SIG-M5 treated with dmso at 0.1 percent for 504 hours (cell line): ENCODE measurements around the gene CEP41.
"Not testable (repeated sequence)": the region's sequence is repeated elsewhere in the genome, so short reads cannot be mapped to it uniquely, and the experiment has no call there.

ENCODE experiments used
- DNase-seq: peaks from one replicate; lab custom pipeline; 2025; ENCODE audit not compliant: unreplicated experiment; lab: John Stamatoyannopoulos, UW

The CEP41 gene

DNA sequence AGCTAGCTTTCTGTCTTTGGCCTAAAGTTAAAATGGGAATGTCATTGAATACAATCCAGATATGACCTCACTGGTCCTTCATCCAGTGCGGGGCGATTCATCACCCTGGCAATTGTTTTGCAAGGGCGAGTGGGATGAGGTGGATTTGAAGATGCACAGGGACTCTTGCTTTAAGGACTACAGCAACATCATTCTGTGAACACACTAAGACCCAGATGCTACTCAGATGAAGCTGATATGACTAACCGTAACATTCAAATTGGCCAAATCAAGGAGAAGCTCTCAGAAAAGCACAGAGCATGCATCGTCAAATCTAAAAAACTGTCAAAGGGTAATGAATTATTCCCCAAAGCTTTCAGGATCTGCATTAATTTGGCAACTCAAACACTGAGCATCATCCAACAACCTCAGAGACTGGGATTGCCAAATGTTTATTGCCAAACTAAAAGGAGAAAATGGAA is 47.7 kb downstream of the CEP41 start:
- DNase-seq = no peak

DNA sequence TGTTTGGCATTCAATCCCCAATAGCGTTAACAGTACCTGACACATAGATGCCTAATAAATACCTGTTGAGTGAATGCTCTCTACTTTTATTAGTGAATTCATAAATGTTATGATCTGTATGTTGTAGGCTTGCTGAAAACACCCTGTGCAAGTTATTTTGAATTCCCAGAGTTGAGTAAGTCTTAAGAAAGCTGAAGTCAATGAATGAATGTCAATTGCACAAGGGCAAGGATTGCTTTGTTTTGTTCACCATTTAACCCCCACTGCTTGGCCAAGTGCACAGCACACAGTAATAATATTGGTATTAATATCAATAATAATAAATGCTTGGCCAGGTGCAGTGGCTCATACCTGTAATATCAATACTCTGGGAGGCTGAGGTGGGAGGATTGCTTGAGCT is 50.3 kb downstream of the CEP41 start:
- DNase-seq = no peak

DNA sequence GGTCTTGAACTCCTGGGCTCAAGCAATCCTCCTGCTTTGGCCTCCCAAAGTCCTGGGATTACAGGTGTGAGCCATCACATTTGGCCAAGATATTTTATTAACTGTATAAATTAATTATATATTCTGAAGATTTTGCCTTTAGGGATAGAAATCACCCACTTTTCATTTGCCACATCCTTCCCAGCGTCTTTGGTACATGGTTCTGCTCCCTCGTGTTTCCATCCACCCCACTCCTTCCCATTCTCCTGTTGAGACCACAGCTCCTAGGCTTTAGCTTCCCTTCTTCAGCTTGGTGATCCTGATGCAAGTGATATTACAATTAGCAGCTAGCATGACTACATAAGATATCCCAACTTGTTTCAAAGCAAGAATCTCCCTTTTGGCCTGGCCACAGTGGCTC is 52.1 kb downstream of the CEP41 start:
- no peak for DNase-seq

DNA sequence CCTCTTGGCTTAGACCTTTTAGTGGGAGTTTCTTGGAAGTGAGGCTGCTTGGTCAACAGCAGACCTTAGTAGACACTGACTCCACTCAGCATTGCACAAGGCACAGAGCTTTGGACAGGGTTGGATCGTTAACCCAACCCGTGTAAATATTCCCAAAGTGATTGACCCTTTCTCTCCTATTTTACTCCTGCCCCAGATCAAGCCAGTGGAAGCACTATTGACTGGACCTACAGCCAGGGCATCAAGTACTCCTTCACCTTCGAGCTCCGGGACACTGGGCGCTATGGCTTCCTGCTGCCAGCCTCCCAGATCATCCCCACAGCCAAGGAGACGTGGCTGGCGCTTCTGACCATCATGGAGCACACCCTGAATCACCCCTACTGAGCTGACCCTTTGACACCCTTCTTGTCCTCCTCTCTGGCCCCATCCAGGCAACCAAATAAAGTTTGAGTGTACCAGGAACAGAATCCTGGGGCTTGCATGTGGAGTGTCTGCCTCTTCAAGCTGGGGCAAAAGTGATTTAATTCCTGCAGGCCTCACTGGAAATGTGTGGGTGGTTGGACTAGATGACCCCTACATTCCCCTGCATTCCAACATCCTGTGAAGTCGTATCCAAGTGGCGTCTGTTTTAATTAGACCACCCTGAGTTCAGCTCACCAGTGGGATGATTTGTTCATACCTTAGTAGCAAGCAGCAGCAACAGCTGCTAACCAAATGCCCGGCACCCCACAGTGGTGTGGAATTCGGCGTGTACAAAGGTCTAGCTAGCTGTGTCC is 53.0 kb downstream of the CEP41 start:
- DNase-seq = no peak

DNA sequence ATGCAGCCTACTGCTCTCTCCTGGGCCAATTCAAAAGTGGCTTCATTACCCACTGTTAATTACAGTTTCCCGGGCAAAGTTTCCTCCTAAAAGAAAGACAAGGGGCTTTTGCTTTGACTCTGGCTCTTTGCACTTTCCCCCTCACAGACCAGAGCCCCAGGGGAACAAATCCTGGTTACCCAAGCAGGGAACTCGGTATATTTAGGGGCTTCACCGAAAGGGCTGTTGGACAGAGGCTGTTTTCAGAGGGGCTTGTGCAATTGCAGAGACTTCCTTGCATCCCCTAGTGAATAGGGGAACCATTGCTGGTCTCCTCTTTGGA is 53.5 kb downstream of the CEP41 start:
- DNase-seq = no peak

DNA sequence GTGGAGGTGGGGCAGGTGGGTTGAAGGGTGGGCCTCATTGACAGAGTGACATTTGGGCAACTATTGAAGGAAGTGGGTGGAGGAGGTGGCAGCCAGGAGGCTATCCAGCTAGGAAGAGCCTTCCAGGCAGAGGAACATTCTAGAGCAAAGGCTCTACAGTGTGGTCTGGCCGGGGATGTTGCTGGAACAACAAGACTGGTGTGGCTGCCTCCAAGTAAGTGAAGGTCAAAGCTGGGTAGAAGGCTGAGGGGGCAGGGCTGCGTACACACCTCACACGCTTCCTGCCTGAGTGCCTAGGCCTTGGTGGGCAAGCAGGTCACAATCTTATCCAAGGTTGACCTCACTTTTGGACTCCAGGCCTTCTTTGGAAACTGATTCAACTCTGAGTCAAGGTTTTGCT is 53.9 kb downstream of the CEP41 start:
- no peak for DNase-seq

DNA sequence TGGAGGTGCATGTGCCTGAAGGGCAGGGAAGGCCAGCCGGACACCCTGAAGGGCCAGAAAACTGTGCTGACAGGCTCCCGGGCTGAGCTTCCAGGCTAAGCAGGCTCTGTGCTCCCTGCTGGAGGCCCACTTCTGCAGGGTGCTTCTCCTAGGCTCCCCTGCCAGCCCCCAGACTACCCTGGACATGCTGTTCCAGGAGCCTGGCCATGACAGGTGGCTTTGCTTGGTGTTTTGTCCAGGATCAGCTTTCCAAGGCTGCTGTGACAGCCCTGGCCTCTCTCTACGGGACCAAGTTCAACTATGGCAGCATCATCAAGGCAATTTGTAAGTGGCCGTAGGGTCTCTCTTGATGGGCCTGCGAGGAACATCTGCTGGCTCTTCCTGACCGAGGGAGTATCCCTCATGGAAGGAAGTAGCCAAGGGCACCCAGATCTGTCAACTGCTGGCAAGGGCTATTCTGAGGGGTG is 55.2 kb downstream of the CEP41 start:
- DNase-seq = no peak

DNA sequence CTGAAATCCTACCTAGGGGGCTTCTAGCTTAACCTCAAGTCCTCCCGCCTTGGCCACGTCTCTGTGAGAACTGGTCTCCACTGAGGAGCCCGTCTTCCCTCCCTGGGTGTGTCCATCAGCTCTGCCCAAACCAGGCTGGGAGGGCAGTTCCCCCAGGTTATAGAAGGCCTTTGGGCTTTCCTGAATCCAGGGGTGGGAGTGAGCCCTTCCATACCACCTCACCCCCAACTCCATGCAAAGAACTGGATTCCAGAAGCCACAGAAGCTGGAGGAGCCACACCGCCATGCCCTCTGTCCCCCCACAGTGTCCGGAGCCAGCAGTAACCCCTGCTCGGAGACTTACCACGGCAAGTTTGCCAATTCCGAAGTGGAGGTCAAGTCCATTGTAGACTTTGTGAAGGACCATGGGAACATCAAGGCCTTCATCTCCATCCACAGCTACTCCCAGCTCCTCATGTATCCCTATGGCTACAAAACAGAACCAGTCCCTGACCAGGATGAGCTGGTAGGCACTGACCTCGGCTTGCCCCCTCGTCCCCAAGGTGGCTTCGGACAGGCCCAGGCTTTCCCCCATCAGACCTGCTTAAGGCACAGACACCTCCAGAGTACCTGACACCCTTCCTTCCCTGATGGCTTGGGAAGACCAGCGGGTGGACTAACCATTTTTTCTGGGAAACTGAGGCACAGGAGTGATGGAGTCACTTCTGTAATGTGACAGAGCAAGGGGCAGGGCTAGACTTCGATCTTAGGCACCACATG is 55.8 kb downstream of the CEP41 start:
- DNase-seq = no peak

DNA sequence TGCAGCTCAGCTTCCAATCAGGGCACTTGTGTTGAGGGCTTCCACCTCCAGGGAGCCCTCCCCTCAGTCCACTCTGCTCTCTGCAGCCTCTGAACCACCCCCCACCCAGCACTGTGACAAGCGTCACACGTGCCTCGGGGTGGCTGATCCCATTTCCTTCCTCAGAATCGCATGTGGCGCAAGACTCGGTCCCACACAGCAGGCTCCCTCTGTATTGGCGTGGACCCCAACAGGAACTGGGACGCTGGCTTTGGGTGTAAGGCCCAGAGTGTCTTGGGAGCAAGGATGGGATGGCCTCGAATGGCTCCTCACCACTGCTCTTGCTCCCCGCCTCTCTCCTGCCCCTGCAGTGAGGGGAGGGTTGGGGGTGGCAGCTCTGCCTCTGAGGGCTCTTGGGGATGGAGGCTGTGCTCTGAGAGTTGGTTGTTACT is 56.4 kb downstream of the CEP41 start:
- no peak for DNase-seq

DNA sequence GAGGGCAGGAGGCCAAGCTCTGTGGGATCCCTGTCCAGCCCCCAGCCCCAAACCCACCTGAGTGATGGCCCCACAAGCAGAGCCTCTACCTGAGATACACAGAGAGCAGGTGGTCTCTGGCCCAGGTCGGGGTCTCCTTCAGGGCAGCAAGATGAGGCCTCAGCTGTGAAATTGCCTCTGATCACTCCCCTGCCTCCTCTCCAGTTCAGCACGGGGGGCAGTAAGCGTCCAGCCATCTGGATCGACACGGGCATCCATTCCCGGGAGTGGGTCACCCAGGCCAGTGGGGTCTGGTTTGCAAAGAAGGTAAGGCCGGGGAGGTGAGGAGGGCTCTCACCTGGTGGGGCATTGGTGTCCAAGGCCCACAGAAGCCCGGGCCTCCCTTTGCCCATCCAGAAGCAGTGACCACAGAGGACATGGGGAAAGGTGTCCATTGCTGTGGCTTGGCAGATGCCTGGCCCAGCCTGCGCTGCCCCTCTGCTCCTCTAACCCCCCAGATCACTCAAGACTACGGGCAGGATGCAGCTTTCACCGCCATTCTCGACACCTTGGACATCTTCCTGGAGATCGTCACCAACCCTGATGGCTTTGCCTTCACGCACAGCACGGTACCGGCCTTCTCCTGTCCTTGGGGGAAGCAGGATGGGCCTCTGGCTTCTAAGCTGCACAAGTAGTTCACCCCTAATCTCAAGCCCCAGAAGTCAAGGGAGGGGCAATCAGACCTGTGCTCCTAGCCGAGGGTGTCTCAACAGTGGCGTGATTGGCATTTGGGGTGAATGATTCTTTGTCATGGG is 57.4 kb downstream of the CEP41 start:
- DNase-seq = no peak

DNA sequence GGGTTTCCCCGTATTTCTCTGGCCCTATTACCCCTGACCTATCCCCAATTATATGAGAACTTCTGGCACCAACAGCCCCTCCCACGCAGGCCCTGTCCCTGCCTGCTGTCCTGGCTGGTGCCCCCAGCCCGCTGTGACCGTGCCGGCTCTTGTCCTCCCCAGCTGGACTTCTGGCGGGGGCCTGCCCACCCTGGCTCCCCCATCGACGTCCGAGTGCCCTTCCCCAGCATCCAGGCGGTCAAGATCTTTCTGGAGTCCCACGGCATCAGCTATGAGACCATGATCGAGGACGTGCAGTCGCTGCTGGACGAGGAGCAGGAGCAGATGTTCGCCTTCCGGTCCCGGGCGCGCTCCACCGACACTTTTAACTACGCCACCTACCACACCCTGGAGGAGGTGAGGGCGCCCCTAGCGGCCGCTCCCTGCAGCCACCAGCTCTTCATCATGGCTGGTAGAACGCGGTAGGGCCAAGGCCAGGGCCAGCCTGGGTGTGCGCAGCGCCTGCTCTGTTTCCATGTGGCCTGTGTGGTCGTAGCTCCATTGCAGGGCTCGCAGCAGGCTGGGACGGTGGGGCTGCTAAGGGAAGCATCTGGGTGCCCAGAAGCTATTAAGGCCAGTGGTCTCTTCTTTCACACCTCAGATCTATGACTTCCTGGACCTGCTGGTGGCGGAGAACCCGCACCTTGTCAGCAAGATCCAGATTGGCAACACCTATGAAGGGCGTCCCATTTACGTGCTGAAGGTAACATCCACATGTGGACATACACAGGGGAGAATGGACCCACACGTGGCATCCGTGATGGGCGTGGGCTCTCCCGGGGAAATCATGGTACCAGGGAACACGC is 59.1 kb downstream of the CEP41 start:
- DNase-seq = no peak

DNA sequence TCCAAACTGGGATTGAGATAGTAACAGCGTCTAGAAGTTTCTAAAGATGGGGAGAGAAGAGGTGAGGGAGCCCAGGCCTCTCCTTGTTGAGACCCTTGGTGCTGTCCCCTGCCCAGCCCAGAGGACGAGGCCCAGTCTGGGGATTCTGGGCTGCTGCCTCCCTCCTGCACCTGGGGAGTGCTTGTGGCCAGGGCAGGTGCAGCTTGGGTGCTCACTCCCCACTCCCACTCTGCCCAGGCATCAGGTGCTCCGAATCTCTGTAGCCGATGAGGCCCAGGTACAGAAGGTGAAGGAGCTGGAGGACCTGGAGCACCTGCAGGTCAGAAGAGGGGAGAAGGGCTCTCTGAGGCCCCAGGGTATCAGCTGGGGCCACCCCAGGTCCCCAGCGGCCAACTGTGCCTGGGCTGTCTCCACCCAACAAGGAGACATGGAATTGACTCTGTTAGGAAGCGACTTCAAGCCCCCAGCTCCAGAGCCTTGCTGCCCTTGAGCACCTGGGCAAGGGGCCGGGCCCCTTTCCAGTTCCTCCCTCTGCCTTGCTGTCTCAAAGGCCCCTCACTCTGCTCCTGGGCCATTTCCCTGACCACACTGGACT is 59.9 kb downstream of the CEP41 start:
- no peak for DNase-seq

DNA sequence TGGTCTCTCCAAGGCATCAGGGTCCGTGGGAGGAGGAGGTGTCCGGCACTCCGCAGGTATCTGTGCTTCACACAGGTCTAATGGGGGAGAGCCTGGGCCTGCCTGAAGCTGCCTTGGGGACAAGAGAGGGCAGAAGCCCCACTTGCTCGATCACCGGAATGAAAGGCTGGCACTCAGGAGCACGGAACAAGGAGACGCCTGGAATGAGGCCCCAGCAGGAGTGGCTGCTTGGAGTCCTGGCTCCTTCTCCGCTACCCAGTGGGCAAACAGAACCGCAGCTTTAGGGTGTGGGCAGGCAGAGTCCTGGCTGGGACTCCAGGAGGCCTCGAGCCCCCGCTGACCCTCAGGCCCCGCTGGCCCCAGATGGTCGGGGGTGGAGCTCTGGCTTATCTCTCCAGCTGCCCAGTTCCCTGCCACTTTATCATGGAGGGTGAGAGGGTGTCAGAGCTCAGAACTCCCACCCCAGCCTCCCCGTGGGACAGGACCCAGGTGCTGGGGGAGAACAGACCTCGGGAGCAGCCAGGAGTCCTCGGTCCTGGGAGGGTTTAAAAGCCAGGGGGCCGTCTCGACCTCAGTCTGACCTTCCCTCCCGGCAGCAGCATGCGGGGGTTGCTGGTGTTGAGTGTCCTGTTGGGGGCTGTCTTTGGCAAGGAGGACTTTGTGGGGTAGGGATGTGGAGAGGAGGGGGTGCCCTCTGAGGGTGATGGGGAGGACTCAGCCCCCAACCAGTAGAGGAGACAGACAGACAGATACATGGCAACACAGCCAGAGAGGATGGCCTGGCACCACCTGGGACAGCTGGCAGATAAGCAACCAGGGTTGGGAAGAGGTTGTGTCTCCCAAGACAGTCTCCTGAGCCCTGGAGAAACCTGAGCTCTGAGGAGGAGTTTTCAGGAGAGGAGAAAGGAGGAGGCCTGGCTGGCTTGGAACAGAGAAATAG is 60.6 kb downstream of the CEP41 start, which contains the start of gene CPA1:
Gene CPA1, plus strand, starts transcription at position 574 of the 940 bp plus-strand sequence. Its CDS starts 27 bp downstream, at position 601.
- DNase-seq = no peak

DNA sequence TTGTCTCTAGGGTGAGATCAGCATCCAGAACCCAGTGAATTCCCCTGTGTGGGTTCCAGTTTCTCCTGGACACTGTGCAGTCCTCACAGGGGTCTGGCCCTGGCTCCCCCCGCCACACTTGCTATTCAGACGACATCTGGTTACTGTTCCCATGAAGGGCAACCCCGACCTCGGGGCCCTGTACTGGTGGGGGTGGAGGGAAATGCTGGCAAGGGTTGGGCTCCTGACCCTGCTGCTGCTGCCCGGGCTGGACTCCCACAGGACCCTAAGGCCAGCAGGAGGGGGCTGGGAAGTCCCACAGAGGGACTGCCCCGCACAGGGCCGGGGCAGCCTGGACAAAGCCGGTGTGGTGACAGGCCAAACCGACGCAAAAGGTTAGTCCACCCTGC is 61.3 kb downstream of the CEP41 start:
- no peak for DNase-seq

DNA sequence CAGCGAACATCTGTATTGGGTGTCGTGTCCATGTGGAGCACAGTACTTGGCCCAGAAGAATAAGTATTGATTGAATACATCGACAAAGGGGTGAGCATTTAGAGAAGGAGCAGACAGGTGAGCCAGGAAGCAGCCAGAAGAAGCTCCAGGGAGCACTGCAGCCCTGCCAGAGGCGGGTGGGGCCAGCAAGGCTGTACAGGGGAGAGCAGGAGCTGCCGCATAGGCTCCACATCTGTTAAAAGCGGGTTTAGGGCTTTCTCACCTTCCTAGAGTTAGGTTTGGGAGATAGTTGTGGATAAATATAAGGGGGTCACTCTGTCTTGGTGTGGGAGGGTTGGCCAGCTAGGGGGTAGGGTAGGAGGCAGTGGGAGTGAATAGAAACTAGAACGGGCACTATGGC is 61.8 kb downstream of the CEP41 start:
- no peak for DNase-seq

DNA sequence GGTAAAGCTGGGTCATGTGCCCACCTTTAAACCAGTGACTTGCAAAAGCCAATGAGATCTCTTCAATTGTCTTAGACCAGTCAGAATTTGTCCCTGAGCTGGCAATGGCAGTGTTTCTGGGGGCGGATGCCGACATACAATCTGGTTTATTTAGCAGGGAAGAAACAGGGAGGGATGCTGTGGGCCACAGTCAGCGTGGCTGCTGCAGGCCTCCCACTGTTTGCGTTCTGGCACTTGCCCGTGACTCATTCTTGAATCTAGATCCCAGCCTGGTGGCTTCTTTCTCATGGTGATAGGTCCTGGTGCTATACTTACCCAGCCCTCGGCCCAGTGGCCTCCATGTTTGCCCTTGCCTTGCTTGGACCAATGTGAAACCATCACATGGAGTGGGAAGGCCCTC is 63.6 kb downstream of the CEP41 start:
- no peak for DNase-seq

DNA sequence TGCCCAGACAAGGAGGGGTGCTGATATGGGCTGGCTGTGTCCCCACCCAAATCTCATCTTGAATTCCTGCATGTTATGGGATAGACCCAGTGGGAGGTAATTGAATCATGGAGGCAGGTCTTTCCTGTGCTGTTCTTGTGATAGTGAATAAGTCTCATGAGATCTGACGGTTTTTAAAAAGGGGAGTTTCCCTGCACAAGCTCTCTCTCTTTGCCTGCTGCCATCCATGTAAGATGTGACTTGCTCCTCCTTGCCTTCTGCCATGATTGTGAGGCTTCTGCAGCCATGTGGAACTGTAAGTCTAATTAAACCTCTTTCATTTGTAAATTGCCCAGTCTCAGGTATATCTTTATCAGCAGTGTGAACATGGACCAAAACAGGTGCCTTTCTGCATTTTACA is 64.4 kb downstream of the CEP41 start:
- DNase-seq = not testable (repeated sequence)

DNA sequence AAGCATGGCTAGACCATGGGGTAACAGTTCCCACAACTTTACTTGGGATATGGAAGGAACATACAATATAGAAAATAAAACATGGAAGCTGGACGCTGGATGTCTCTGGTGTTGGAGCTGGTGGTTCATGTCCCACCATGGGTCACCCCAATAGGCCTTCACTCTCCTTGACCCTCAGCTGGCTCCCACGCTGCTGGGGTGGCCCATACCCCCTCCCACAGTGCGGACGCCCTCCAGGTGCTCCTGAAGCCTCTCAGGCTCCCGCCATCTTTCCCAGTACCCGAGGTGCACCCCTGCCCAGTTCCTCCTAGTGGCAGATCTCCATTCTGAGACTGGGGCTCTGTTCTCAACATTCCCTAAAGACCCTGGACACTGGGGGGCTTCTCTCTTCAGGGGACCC is 66.3 kb downstream of the CEP41 start:
- no peak for DNase-seq
